AG04450 (cell line): ENCODE measurements around the gene SYPL2. TPM values are rescaled to one million over a fixed set of nuclear protein-coding genes. Genes with fewer than 3 reads are reported as not detected.

Experiments
- CTCF ChIA-PET: fragments of 300-600, 350-600 bp; formaldehyde crosslinking; extraction: SDS; loops from one replicate; lab custom pipeline; 2022; ENCODE audit warnings: antibody characterized with exemption, inconsistent platforms; lab: Charles Lee
- POLR2A ChIA-PET: fragments of 350-600 bp; formaldehyde crosslinking; extraction: SDS; loops from one replicate; lab custom pipeline; 2021; ENCODE audit warnings: antibody characterized with exemption, inconsistent platforms; lab: Yijun Ruan, JAX
- DNase-seq: peaks from one replicate; pipeline ENCODE4 v3.0.0-alpha.2; 2011; ENCODE audit warnings: low read depth, low spot score
- H3K27ac ChIP-seq: one replicate; pipeline ENCODE4 v1.5.1; 2012; ENCODE audit warnings: low read depth, low read length, control low read depth
- H3K27me3 ChIP-seq: one replicate; pipeline ENCODE4 v1.6.0; 2012; ENCODE audit warnings: low read length; ENCODE audit not compliant: control insufficient read depth, insufficient read depth
- H3K4me3 ChIP-seq: 2 replicates; pipeline ENCODE4 v1.5.1; 2011; ENCODE audit warnings: mild to moderate bottlenecking, low read depth, low read length, control low read depth
- H3K9me3 ChIP-seq: 2 replicates; pipeline ENCODE4 v1.5.1; 2012; ENCODE audit warnings: low read length; ENCODE audit not compliant: control insufficient read depth, insufficient read depth
- CTCF ChIP-seq: IDR thresholded peaks from 2 replicates; pipeline ENCODE4 v1.5.1; 2011; ENCODE audit warnings: low read depth, low read length, control low read depth, inconsistent platforms
- polyA plus RNA-seq: library from polyadenylated mRNA; depleted of rRNA; stranded (reverse); fragments of >200 nt; gene quantifications from 2 replicates; pipeline ENCODE4 v1.2.3, GENCODE V29; 2011

Gene SYPL2
- polyA plus RNA-seq, 1 experiment: 0.40 TPM

- Histone ChIP-seq H3K27me3 (no peaks in the 10 kb centered on the region), H3K4me3 (no peak overlapping the region), H3K27ac (peak overlapping the region; percentile 47), H3K9me3 (no peaks in the 10 kb centered on the region)
- no peak for DNase-seq
- POLR2A ChIA-PET: interaction anchor here (0.7 kb wide), 1 partner anchor 304 kb away, joined by 3 read pairs; no protein-coding TSS in a partner anchor
- CTCF ChIA-PET: interaction anchor here (1.0 to 37.0 kb wide), 9 partner anchors 9 to 50 kb away, joined by 3 to 1351 read pairs (median 12); partner anchors contain the start of genes AMIGO1 and GPR61
- TF ChIP-seq CTCF: peak; percentile 51
These were observed 33.6 kb downstream of the SYPL2 start for GRCh38 chr1:109499661-109500536.

- Histone ChIP-seq H3K27ac (peak overlapping the region; percentile 21), H3K27me3 (no peaks in the 10 kb centered on the region), H3K9me3 (no peaks in the 10 kb centered on the region), H3K4me3 (no peak overlapping the region)
- DNase-seq: no peak
- POLR2A ChIA-PET: no interaction called here
- no peak for TF ChIP-seq CTCF
- CTCF ChIA-PET: interaction anchor here (0.6 to 37.0 kb wide), 4 partner anchors 8 to 224 kb away, joined by 3 to 1351 read pairs (median 6); partner anchors contain the start of gene GPR61
These were observed 34.6 kb downstream of the SYPL2 start for GRCh38 chr1:109500941-109501381.

- Histone ChIP-seq H3K27ac (no peak overlapping the region), H3K4me3 (no peak overlapping the region), H3K9me3 (no peaks in the 10 kb centered on the region), H3K27me3 (no peaks in the 10 kb centered on the region)
- no peak for TF ChIP-seq CTCF
- DNase-seq: no peak
- ChIA-PET POLR2A (interaction anchor here (0.5 kb wide), 1 partner anchor 9 kb away, joined by 4 read pairs; no protein-coding TSS in a partner anchor), CTCF (interaction anchor here (1.2 to 37.0 kb wide), 4 partner anchors 9 to 33 kb away, joined by 3 to 1351 read pairs (median 9); partner anchors contain the start of gene GPR61)
These were observed 35.5 kb downstream of the SYPL2 start for GRCh38 chr1:109501644-109502363.

GRCh38 chr1:109502364-109502851 lies 36.1 kb downstream of the SYPL2 start:
- Histone ChIP-seq H3K27me3 (no peaks in the 10 kb centered on the region), H3K27ac (no peak overlapping the region), H3K9me3 (no peaks in the 10 kb centered on the region), H3K4me3 (no peak overlapping the region)
- DNase-seq: no peak
- ChIA-PET CTCF (interaction anchor here (1.2 to 37.0 kb wide), 4 partner anchors 9 to 32 kb away, joined by 3 to 1351 read pairs (median 8); partner anchors contain the start of genes CYB561D1 and GPR61), POLR2A (no interaction called here)
- TF ChIP-seq CTCF: no peak
